RWPE2 (cell line): ENCODE results near the gene PRSS58.
A peak's percentile ranks its signal among the peaks of the same experiment; 100 is the strongest.

Experiments used
- ATAC-seq: fragments of 200-7000 bp; cut with Tn5 transposase; 3 replicates; pipeline ENCODE4 v1.9.1; 2021; ENCODE audit warnings: low read depth
- DNase-seq: peaks from one replicate; pipeline ENCODE4 v3.0.0-alpha.2; 2020; ENCODE audit warnings: low spot score
- H3K27ac ChIP-seq: fragments of 450-650 bp; 2 replicates; pipeline ENCODE4 v1.5.1; 2017; ENCODE audit warnings: mild to moderate bottlenecking; ENCODE audit not compliant: poor library complexity, severe bottlenecking
- H3K27me3 ChIP-seq: fragments of 250-450 bp; sonication (Bioruptor Pico); 2 replicates; pipeline ENCODE4 v1.5.1; 2021; ENCODE audit warnings: mild to moderate bottlenecking, moderate library complexity; ENCODE audit not compliant: insufficient read depth, poor library complexity, severe bottlenecking
- H3K36me3 ChIP-seq: fragments of 250-450 bp; sonication (Bioruptor Pico); 2 replicates; pipeline ENCODE4 v1.5.1; 2020; ENCODE audit warnings: low read depth, mild to moderate bottlenecking, moderate library complexity
- H3K4me1 ChIP-seq: fragments of 250-450 bp; sonication (Bioruptor Pico); 2 replicates; pipeline ENCODE4 v1.5.1; 2021; ENCODE audit warnings: mild to moderate bottlenecking, moderate library complexity; ENCODE audit not compliant: insufficient read depth, poor library complexity, severe bottlenecking
- H3K4me3 ChIP-seq: fragments of 250-450 bp; sonication (Bioruptor Pico); 2 replicates; pipeline ENCODE4 v1.5.1; 2021; ENCODE audit warnings: mild to moderate bottlenecking, moderate library complexity; ENCODE audit not compliant: severe bottlenecking
- H3K9me3 ChIP-seq: fragments of 250-450 bp; sonication (Bioruptor Pico); 2 replicates; pipeline ENCODE4 v1.5.1; 2021; ENCODE audit warnings: mild to moderate bottlenecking, moderate library complexity; ENCODE audit not compliant: severe bottlenecking
- CTCF ChIP-seq: fragments of 450-650 bp; IDR thresholded peaks from one replicate; pipeline ENCODE4 v1.5.1; 2017; ENCODE audit warnings: mild to moderate bottlenecking, moderate library complexity; ENCODE audit not compliant: poor library complexity, severe bottlenecking

The PRSS58 gene

GRCh38 chr7:142280263-142280662, 22.4 kb upstream of the PRSS58 start:
- Histone ChIP-seq H3K27ac (no peak overlapping the region), H3K27me3 (no peaks in the 10 kb centered on the region), H3K9me3 (peaks cover 2% of the 10 kb centered on the region), H3K36me3 (no peaks in the 10 kb centered on the region), H3K4me1 (no peaks in the 10 kb centered on the region), H3K4me3 (no peak overlapping the region)
- TF ChIP-seq CTCF: no peak
- DNase-seq (no peak), ATAC-seq (no peak)

- DNase-seq: no peak
- no peaks in the 10 kb centered on the region for H3K36me3 ChIP-seq
- H3K4me1 ChIP-seq: no peaks in the 10 kb centered on the region
- no peak overlapping the region for H3K4me3 ChIP-seq
- H3K27ac ChIP-seq: no peak overlapping the region
- no peak for ATAC-seq
- peaks cover 2% of the 10 kb centered on the region for H3K9me3 ChIP-seq
- no peak for TF ChIP-seq CTCF
- H3K27me3 ChIP-seq: no peaks in the 10 kb centered on the region
Observed at GRCh38 chr7:142279601-142280000, 21.7 kb upstream of the PRSS58 start.

- no peak for TF ChIP-seq CTCF
- no peak for ATAC-seq
Observed at GRCh38 chr7:142275028-142275427, 17.2 kb upstream of the PRSS58 start.

GRCh38 chr7:142272841-142273240, 15.0 kb upstream of the PRSS58 start:
- ATAC-seq (no peak), DNase-seq (no peak)
- no peaks in the 10 kb centered on the region for H3K4me1 ChIP-seq
- no peak for TF ChIP-seq CTCF
- no peaks in the 10 kb centered on the region for H3K36me3 ChIP-seq
- H3K27me3 ChIP-seq: no peaks in the 10 kb centered on the region
- peaks cover 2% of the 10 kb centered on the region for H3K9me3 ChIP-seq
- H3K27ac ChIP-seq: no peak overlapping the region
- no peak overlapping the region for H3K4me3 ChIP-seq

More at GRCh38 chr7:142275028-142275427, 17.2 kb upstream of the PRSS58 start:
- Histone ChIP-seq H3K27me3 (no peaks in the 10 kb centered on the region), H3K4me3 (no peak overlapping the region), H3K4me1 (no peaks in the 10 kb centered on the region), H3K9me3 (peaks cover 2% of the 10 kb centered on the region), H3K27ac (no peak overlapping the region), H3K36me3 (no peaks in the 10 kb centered on the region)
- no peak for DNase-seq

- DNase-seq: no peak
- H3K4me1 ChIP-seq: no peaks in the 10 kb centered on the region
- no peak overlapping the region for H3K4me3 ChIP-seq
- H3K27me3 ChIP-seq: no peaks in the 10 kb centered on the region
- ATAC-seq: peak; percentile 73
- no peaks in the 10 kb centered on the region for H3K36me3 ChIP-seq
- no peaks in the 10 kb centered on the region for H3K9me3 ChIP-seq
- peak overlapping the region; percentile 36 for H3K27ac ChIP-seq
- no peak for TF ChIP-seq CTCF
Observed at GRCh38 chr7:142263598-142264380, 5.9 kb upstream of the PRSS58 start.
